Neural progenitor cell (in vitro differentiated cells): Measurements from ENCODE around the gene RBM11. TPM values are rescaled to one million over a fixed set of nuclear protein-coding genes. Genes with fewer than 3 reads are reported as not detected.

ENCODE experiments used
- DNase-seq: peaks from one replicate; pipeline ENCODE4 v3.0.0-alpha.2; 2016; ENCODE audit warnings: low spot score
- H2AFZ ChIP-seq: fragments of 200-600 bp; sonication (generic); replicated peaks from 2 replicates; pipeline ENCODE4 v1.6.1; 2016; ENCODE audit warnings: antibody characterized with exemption
- H3F3A ChIP-seq: fragments of 200-600 bp; sonication (generic); 2 replicates; pipeline ENCODE4 v1.6.1; 2016; ENCODE audit warnings: antibody characterized with exemption, low read depth
- H3K27ac ChIP-seq: fragments of 200-600 bp; sonication (generic); 2 replicates; pipeline ENCODE4 v1.5.1; 2016; ENCODE audit warnings: mild to moderate bottlenecking
- H3K27me3 ChIP-seq: fragments of 200-600 bp; sonication (generic); 2 replicates; pipeline ENCODE4 v1.6.1; 2016; ENCODE audit warnings: mild to moderate bottlenecking, moderate library complexity
- H3K36me3 ChIP-seq: fragments of 200-600 bp; sonication (generic); 2 replicates; pipeline ENCODE4 v1.5.1; 2016
- H3K4me1 ChIP-seq: fragments of 200-600 bp; sonication (generic); 2 replicates; pipeline ENCODE4 v1.6.1; 2016; ENCODE audit warnings: mixed run types
- H3K4me2 ChIP-seq: fragments of 200-600 bp; sonication (generic); 2 replicates; pipeline ENCODE4 v1.6.1; 2016
- H3K4me3 ChIP-seq: fragments of 200-600 bp; sonication (generic); 2 replicates; pipeline ENCODE4 v1.5.1; 2016
- H3K79me2 ChIP-seq: fragments of 200-600 bp; sonication (generic); 2 replicates; pipeline ENCODE4 v1.6.1; 2016; ENCODE audit warnings: low read depth
- H3K9ac ChIP-seq: fragments of 200-600 bp; sonication (generic); 2 replicates; pipeline ENCODE4 v1.6.1; 2016
- H3K9me3 ChIP-seq: fragments of 200-600 bp; sonication (generic); 2 replicates; pipeline ENCODE4 v1.5.1; 2016; ENCODE audit warnings: low read depth
- H4K20me1 ChIP-seq: fragments of 200-600 bp; sonication (generic); 2 replicates; pipeline ENCODE4 v1.6.1; 2016; ENCODE audit warnings: low read depth
- H3K27ac Mint-ChIP-seq: 3 replicates; pipeline ENCODE4 v1.8.0; 2021; ENCODE audit warnings: mixed read lengths
- H3K27me3 Mint-ChIP-seq: 2 replicates; pipeline ENCODE4 v1.8.0; 2022; ENCODE audit warnings: low read depth, mild to moderate bottlenecking, inconsistent platforms, moderate library complexity, mixed read lengths; ENCODE audit not compliant: insufficient read depth
- H3K36me3 Mint-ChIP-seq: 3 replicates; pipeline ENCODE4 v1.8.0; 2021; ENCODE audit warnings: mixed read lengths
- H3K4me1 Mint-ChIP-seq: 3 replicates; pipeline ENCODE4 v1.8.0; 2021; ENCODE audit warnings: mixed read lengths
- H3K4me3 Mint-ChIP-seq: 3 replicates; pipeline ENCODE4 v1.8.0; 2021; ENCODE audit warnings: mild to moderate bottlenecking, moderate library complexity, mixed read lengths
- H3K9me3 Mint-ChIP-seq: 3 replicates; pipeline ENCODE4 v1.8.0; 2020; ENCODE audit warnings: mixed read lengths
- EZH2 ChIP-seq: fragments of 200-600 bp; sonication (generic); IDR thresholded peaks from 2 replicates; pipeline ENCODE4 v1.6.1; 2017; ENCODE audit warnings: antibody characterized with exemption, mild to moderate bottlenecking, moderate library complexity
- EZH2phosphoT487 ChIP-seq: fragments of 200-600 bp; sonication (generic); IDR thresholded peaks from 2 replicates; pipeline ENCODE4 v1.6.1; 2017; ENCODE audit warnings: antibody characterized with exemption
- total RNA-seq: library from RNA; depleted of rRNA; stranded (reverse); fragments of >200 nt; gene quantifications from 2 replicates; pipeline ENCODE4 v1.2.3, GENCODE V29; 2015; ENCODE audit warnings: low replicate concordance
- TF ChIP-seq, protein P1 (sequence below): fragments of 200-600 bp; sonication (generic); IDR thresholded peaks from 2 replicates; pipeline ENCODE4 v1.5.1; 2017; ENCODE audit warnings: antibody characterized with exemption, mild to moderate bottlenecking

The RBM11 gene
- total RNA-seq, 1 donor from 2014 or later: 6.2 TPM

DNA sequence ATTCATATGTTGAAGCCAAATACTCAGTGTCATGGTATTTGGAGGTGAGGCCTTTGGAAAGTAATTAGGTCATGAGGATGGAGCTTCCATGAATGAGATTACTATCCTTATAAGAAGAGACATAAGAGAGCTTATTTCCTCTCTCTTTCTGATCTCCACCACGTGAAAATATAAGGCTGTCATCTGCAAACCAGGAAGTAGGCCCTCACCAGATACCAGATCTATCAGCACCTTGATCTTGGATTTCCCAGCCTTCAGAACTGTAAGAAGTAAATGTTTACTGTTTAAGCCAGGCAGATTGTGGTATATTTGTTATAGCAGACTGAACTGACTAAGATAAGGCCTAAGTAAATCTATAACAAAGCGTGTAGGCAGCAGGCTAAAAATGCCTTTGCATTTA, 25.3 kb downstream of the RBM11 start:
- Mint-ChIP-seq H3K9me3 (no peaks in the 10 kb centered on the region), H3K27me3 (no peaks in the 10 kb centered on the region), H3K27ac (no peak overlapping the region), H3K36me3 (no peaks in the 10 kb centered on the region), H3K4me3 (no peak overlapping the region), H3K4me1 (no peaks in the 10 kb centered on the region)
- H3K4me1 ChIP-seq: no peaks in the 10 kb centered on the region
- H3K36me3 ChIP-seq: no peaks in the 10 kb centered on the region
- H3K9ac ChIP-seq: no peak overlapping the region
- no peak overlapping the region for H3K27ac ChIP-seq
- no peaks in the 10 kb centered on the region for H3K9me3 ChIP-seq
- no peak for DNase-seq
- H4K20me1 ChIP-seq: no peaks in the 10 kb centered on the region
- TF ChIP-seq EZH2phosphoT487 (no peak), EZH2 (no peak)
- TF ChIP-seq, protein P1, sequence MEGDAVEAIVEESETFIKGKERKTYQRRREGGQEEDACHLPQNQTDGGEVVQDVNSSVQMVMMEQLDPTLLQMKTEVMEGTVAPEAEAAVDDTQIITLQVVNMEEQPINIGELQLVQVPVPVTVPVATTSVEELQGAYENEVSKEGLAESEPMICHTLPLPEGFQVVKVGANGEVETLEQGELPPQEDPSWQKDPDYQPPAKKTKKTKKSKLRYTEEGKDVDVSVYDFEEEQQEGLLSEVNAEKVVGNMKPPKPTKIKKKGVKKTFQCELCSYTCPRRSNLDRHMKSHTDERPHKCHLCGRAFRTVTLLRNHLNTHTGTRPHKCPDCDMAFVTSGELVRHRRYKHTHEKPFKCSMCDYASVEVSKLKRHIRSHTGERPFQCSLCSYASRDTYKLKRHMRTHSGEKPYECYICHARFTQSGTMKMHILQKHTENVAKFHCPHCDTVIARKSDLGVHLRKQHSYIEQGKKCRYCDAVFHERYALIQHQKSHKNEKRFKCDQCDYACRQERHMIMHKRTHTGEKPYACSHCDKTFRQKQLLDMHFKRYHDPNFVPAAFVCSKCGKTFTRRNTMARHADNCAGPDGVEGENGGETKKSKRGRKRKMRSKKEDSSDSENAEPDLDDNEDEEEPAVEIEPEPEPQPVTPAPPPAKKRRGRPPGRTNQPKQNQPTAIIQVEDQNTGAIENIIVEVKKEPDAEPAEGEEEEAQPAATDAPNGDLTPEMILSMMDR: no peak
- H3K4me3 ChIP-seq: no peak overlapping the region
- no peaks in the 10 kb centered on the region for H3K79me2 ChIP-seq
- no peaks in the 10 kb centered on the region for H3K27me3 ChIP-seq
- H3K4me2 ChIP-seq: no peak overlapping the region
- H3F3A ChIP-seq: no peaks in the 10 kb centered on the region
- no peak overlapping the region for H2AFZ ChIP-seq

DNA sequence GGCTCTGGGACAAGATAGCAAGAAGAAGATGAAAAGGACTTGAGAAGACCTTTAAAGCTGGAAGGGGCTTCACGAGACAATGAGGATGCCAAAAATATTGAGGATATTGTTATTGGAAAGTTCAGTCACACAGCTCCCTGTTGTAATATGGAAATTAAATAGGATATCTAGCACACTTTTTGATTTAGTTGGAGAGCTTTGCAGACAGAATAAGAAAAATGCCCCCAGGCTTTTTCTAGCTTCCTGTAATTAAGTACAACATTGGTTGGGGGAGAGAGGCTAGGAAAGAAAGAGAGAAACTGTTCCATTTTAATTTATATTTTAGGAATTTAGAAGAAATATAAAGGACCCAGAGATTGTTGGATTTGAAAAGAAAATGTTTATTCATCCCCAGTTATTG, 27.5 kb downstream of the RBM11 start:
- Histone ChIP-seq H3K79me2 (no peaks in the 10 kb centered on the region), H2AFZ (no peak overlapping the region), H3K9me3 (no peaks in the 10 kb centered on the region), H3F3A (no peaks in the 10 kb centered on the region), H3K9ac (no peak overlapping the region), H3K27ac (no peak overlapping the region), H3K4me1 (no peaks in the 10 kb centered on the region), H3K4me3 (no peak overlapping the region), H3K4me2 (no peak overlapping the region), H3K27me3 (no peaks in the 10 kb centered on the region), H3K36me3 (no peaks in the 10 kb centered on the region), H4K20me1 (no peaks in the 10 kb centered on the region)
- Mint-ChIP-seq H3K4me3 (no peak overlapping the region), H3K36me3 (no peaks in the 10 kb centered on the region), H3K27ac (no peak overlapping the region), H3K27me3 (peaks cover 2% of the 10 kb centered on the region), H3K4me1 (no peaks in the 10 kb centered on the region), H3K9me3 (no peaks in the 10 kb centered on the region)
- no peak for DNase-seq
- TF ChIP-seq EZH2phosphoT487 (no peak), EZH2 (no peak)
- TF ChIP-seq, protein P1: no peak

GRCh38 chr21:14243874-14244273, 27.9 kb downstream of the RBM11 start:
- Histone ChIP-seq H3K9ac (no peak overlapping the region), H4K20me1 (no peaks in the 10 kb centered on the region), H3F3A (no peaks in the 10 kb centered on the region), H3K4me1 (no peaks in the 10 kb centered on the region), H3K79me2 (no peaks in the 10 kb centered on the region), H3K27ac (no peak overlapping the region), H2AFZ (no peak overlapping the region), H3K4me2 (no peak overlapping the region), H3K27me3 (no peaks in the 10 kb centered on the region), H3K4me3 (no peak overlapping the region), H3K36me3 (no peaks in the 10 kb centered on the region), H3K9me3 (no peaks in the 10 kb centered on the region)
- no peaks in the 10 kb centered on the region for H3K36me3 Mint-ChIP-seq
- no peaks in the 10 kb centered on the region for H3K9me3 Mint-ChIP-seq
- DNase-seq: no peak
- H3K4me1 Mint-ChIP-seq: no peaks in the 10 kb centered on the region
- TF ChIP-seq EZH2phosphoT487 (no peak), EZH2 (no peak)
- TF ChIP-seq, protein P1: no peak
- no peak overlapping the region for H3K27ac Mint-ChIP-seq
- H3K4me3 Mint-ChIP-seq: no peak overlapping the region
- H3K27me3 Mint-ChIP-seq: peaks cover 2% of the 10 kb centered on the region
